ENCODE data around the gene FGD6. TPM values are rescaled to one million over a fixed set of nuclear protein-coding genes. Genes with fewer than 3 reads are reported as not detected.
"Not testable (repeated sequence)": the region's sequence is repeated elsewhere in the genome, so short reads cannot be mapped to it uniquely, and the experiment has no call there.

Gene FGD6
- total and polyA plus RNA-seq, 7 donors = 0.96 to 7.1 (median 2.8) TPM

DNA sequence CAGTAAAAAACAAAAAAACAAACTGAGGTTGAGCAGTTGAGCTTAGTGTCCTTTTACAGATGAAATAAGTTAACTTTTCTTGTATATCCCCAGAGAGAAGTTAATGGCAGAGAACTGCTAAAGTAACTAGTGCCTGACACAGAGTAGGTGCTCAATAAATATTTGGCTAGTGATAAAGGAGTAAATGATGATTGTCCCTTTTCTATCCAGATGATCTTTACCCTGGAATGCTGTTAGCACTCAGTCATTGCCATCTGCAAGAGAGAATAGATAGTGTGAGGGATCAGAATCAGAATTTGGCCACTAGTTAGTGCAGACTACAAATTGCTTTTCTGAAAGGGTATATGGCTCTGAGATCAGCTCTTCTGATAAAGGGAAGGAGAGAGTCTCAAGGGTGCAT, 21.9 kb upstream of the FGD6 start:
- intact Hi-C loops (cut with DNase I) = no loop called here

GRCh38 chr12:95238150-95238549, 20.9 kb upstream of the FGD6 start:
- TF ChIP-seq, protein P1, sequence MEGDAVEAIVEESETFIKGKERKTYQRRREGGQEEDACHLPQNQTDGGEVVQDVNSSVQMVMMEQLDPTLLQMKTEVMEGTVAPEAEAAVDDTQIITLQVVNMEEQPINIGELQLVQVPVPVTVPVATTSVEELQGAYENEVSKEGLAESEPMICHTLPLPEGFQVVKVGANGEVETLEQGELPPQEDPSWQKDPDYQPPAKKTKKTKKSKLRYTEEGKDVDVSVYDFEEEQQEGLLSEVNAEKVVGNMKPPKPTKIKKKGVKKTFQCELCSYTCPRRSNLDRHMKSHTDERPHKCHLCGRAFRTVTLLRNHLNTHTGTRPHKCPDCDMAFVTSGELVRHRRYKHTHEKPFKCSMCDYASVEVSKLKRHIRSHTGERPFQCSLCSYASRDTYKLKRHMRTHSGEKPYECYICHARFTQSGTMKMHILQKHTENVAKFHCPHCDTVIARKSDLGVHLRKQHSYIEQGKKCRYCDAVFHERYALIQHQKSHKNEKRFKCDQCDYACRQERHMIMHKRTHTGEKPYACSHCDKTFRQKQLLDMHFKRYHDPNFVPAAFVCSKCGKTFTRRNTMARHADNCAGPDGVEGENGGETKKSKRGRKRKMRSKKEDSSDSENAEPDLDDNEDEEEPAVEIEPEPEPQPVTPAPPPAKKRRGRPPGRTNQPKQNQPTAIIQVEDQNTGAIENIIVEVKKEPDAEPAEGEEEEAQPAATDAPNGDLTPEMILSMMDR (IDR thresholded peaks at IDR 0.05) = no peak
- Histone ChIP-seq H3K4me1 (peaks cover 36% of the 10 kb centered on the region), H3K27me3 (ENCODE audit: insufficient read depth in 3 of 3, low read length in 2 of 3) (no peaks in the 10 kb centered on the region), H3K9me3 (no peaks in the 10 kb centered on the region), H3K36me3 (ENCODE audit: insufficient read depth in 1 of 2, low read depth in 1 of 2) (peaks cover 0 to 8% of the 10 kb centered on the region in 2 donors), H3K4me3 (no peak overlapping the region), H3K27ac (no peak overlapping the region)
- no peak for DNase-seq
- no peak for ATAC-seq
- intact Hi-C loops (cut with DNase I) = no loop called here
- WGBS, 3 donors = 19 to 40% (median 26%) methylated on average over 1 of the region's 1 CpG

More for the DNA sequence above, 21.9 kb upstream of the FGD6 start:
- H3K9me3 ChIP-seq = no peaks in the 10 kb centered on the region
- no peak for ATAC-seq
- H3K4me3 ChIP-seq = no peak overlapping the region
- DNase-seq = no peak
- TF ChIP-seq, protein P1 (IDR thresholded peaks at IDR 0.05) = no peak
- H3K27ac ChIP-seq = no peak overlapping the region
- no peaks in the 10 kb centered on the region for H3K27me3 ChIP-seq (ENCODE audit: insufficient read depth in 3 of 3, low read length in 2 of 3)
- H3K36me3 ChIP-seq (ENCODE audit: insufficient read depth in 1 of 2, low read depth in 1 of 2) = peaks cover 0 to 6% of the 10 kb centered on the region in 2 donors
- peaks cover 36% of the 10 kb centered on the region for H3K4me1 ChIP-seq

- Histone ChIP-seq H3K9me3 (no peaks in the 10 kb centered on the region), H3K36me3 (ENCODE audit: insufficient read depth in 1 of 2, low read depth in 1 of 2) (peaks cover 0 to 7% of the 10 kb centered on the region in 2 donors), H3K4me3 (no peak overlapping the region), H3K27me3 (ENCODE audit: insufficient read depth in 3 of 3, low read length in 2 of 3) (no peaks in the 10 kb centered on the region), H3K27ac (no peak overlapping the region), H3K4me1 (peaks cover 36% of the 10 kb centered on the region)
- no peak for DNase-seq
- 59 to 67% (median 62%) methylated on average over 1 of the region's 1 CpG for WGBS, 3 donors
- no peak for ATAC-seq
- TF ChIP-seq, protein P1 (IDR thresholded peaks at IDR 0.05) = no peak
- intact Hi-C loops (cut with DNase I) = no loop called here
These were observed 20.0 kb upstream of the FGD6 start for GRCh38 chr12:95237315-95237714.

GRCh38 chr12:95235621-95236020, 18.4 kb upstream of the FGD6 start:
- H3K9me3 ChIP-seq; H3K27me3 ChIP-seq (ENCODE audit: insufficient read depth in 3 of 3, low read length in 2 of 3); H3K4me3 ChIP-seq; H3K36me3 ChIP-seq (ENCODE audit: insufficient read depth in 1 of 2, low read depth in 1 of 2); DNase-seq; H3K27ac ChIP-seq; intact Hi-C loops (cut with DNase I); ATAC-seq: not testable (repeated sequence)
- H3K4me1 ChIP-seq = peaks cover 44% of the 10 kb centered on the region
- 95 to 100% (median 96%) methylated on average over 15 to 31 of the region's 31 CpGs for WGBS, 3 donors

- H3K36me3 ChIP-seq (ENCODE audit: insufficient read depth in 1 of 2, low read depth in 1 of 2); DNase-seq; H3K4me3 ChIP-seq; H3K27ac ChIP-seq; ATAC-seq; H3K27me3 ChIP-seq (ENCODE audit: insufficient read depth in 3 of 3, low read length in 2 of 3); H3K9me3 ChIP-seq; intact Hi-C loops (cut with DNase I): not testable (repeated sequence)
- H3K4me1 ChIP-seq = peaks cover 45% of the 10 kb centered on the region
- 98 to 99% (median 99%) methylated on average over 14 of the region's 14 CpGs for WGBS, 3 donors
These were observed 16.9 kb upstream of the FGD6 start for GRCh38 chr12:95234187-95234586.

GRCh38 chr12:95231190-95231589, 13.9 kb upstream of the FGD6 start:
- intact Hi-C loops (cut with DNase I) = no loop called here

More at GRCh38 chr12:95231190-95231589, 13.9 kb upstream of the FGD6 start:
- no peak for DNase-seq
- TF ChIP-seq, protein P1 (IDR thresholded peaks at IDR 0.05) = no peak
- Histone ChIP-seq H3K36me3 (ENCODE audit: insufficient read depth in 1 of 2, low read depth in 1 of 2) (peaks cover 0 to 5% of the 10 kb centered on the region in 2 donors), H3K27ac (peak overlapping the region; percentile 39), H3K9me3 (no peaks in the 10 kb centered on the region), H3K27me3 (ENCODE audit: insufficient read depth in 3 of 3, low read length in 2 of 3) (no peaks in the 10 kb centered on the region), H3K4me3 (no peak overlapping the region), H3K4me1 (peaks cover 36% of the 10 kb centered on the region)
- ATAC-seq = peak in 1 of 4 donors; percentile 48
- 72 to 85% (median 74%) methylated on average over 2 of the region's 2 CpGs for WGBS, 3 donors

Measured in psoas muscle (tissue), 8 donors.